HEK293 (cell line): ENCODE results near the gene RNF212.
A peak's percentile ranks its signal among the peaks of the same experiment; 100 is the strongest.

ENCODE experiments used
- CTCF ChIA-PET: fragments of 350-600 bp; formaldehyde crosslinking; extraction: SDS; loops from one replicate; lab custom pipeline; 2021; ENCODE audit warnings: antibody characterized with exemption; lab: Yijun Ruan, JAX
- POLR2A ChIA-PET: fragments of 300-600 bp; formaldehyde crosslinking; extraction: SDS; loops from one replicate; lab custom pipeline; 2020; ENCODE audit warnings: antibody characterized with exemption, inconsistent platforms; lab: Yijun Ruan, JAX
- H3K27ac ChIP-seq: fragments of 200-500 bp; sonication (Bioruptor generic); 2 replicates; pipeline ENCODE4 v1.5.1; 2014; ENCODE audit warnings: low read depth, low read length, control low read depth, inconsistent platforms; ENCODE audit errors: extremely low read depth
- H3K36me3 ChIP-seq, 2 experiments: fragments of 200-500 bp in 1 of 2; sonication (Bioruptor generic) in 1 of 2; 1 replicate in 1 of 2; 2 replicates in 1 of 2; pipeline ENCODE4 v1.5.1; 2014 to 2017; ENCODE audit warnings: inconsistent platforms in 2 of 2, low read length in 2 of 2; ENCODE audit not compliant: control insufficient read depth in 2 of 2, insufficient read depth in 1 of 2
- H3K4me1 ChIP-seq: fragments of 200-500 bp; sonication (Bioruptor generic); 2 replicates; pipeline ENCODE4 v1.5.1; 2014; ENCODE audit warnings: mild to moderate bottlenecking, low read length, inconsistent platforms; ENCODE audit not compliant: control insufficient read depth, insufficient read depth
- H3K4me3 ChIP-seq: 2 replicates; pipeline ENCODE4 v1.5.1; 2011; ENCODE audit warnings: low read depth, mild to moderate bottlenecking, control low read depth, low read length, moderate library complexity
- H3K9me3 ChIP-seq: fragments of 200-500 bp; sonication (Bioruptor generic); 2 replicates; pipeline ENCODE4 v1.5.1; 2014; ENCODE audit warnings: low read depth, low read length, inconsistent platforms; ENCODE audit not compliant: control insufficient read depth, insufficient read depth
- CTCF ChIP-seq: fragments of 450-650 bp; formaldehyde crosslinking; IDR thresholded peaks from 2 replicates; pipeline ENCODE4 v1.5.1; 2016; ENCODE audit warnings: missing biosample characterization, missing genetic modification characterization
- ELK4 ChIP-seq: IDR thresholded peaks from 2 replicates; pipeline ENCODE4 v1.6.1; 2011; ENCODE audit warnings: mild to moderate bottlenecking, low read depth, low read length, borderline replicate concordance
- GLIS2 ChIP-seq: fragments of 450-650 bp; formaldehyde crosslinking; IDR thresholded peaks from 2 replicates; pipeline ENCODE4 v1.5.1; 2016; ENCODE audit warnings: missing biosample characterization, missing genetic modification characterization
- HIC1 ChIP-seq: fragments of 450-650 bp; formaldehyde crosslinking; IDR thresholded peaks from 2 replicates; pipeline ENCODE4 v1.5.1; 2016; ENCODE audit warnings: missing biosample characterization, missing genetic modification characterization
- KLF16 ChIP-seq: fragments of 450-650 bp; formaldehyde crosslinking; IDR thresholded peaks from 2 replicates; pipeline ENCODE4 v1.5.1; 2017; ENCODE audit warnings: missing biosample characterization, missing genetic modification characterization
- MZF1 ChIP-seq: fragments of 450-650 bp; formaldehyde crosslinking; IDR thresholded peaks from 2 replicates; pipeline ENCODE4 v1.5.1; 2017; ENCODE audit warnings: missing biosample characterization, missing genetic modification characterization, borderline replicate concordance
- PRDM4 ChIP-seq: fragments of 450-650 bp; formaldehyde crosslinking; IDR thresholded peaks from 2 replicates; pipeline ENCODE4 v1.5.1; 2017; ENCODE audit warnings: missing biosample characterization, missing genetic modification characterization
- SALL2 ChIP-seq: fragments of 450-650 bp; formaldehyde crosslinking; IDR thresholded peaks from 2 replicates; pipeline ENCODE4 v1.5.0; 2017; ENCODE audit warnings: missing biosample characterization, mild to moderate bottlenecking, missing genetic modification characterization, borderline replicate concordance
- SETDB1 ChIP-seq: IDR thresholded peaks from one replicate; pipeline ENCODE4 v1.6.1; 2017; ENCODE audit warnings: mild to moderate bottlenecking, low read length, moderate library complexity, mixed read lengths; ENCODE audit not compliant: insufficient read length
- ZBTB1 ChIP-seq: fragments of 450-650 bp; formaldehyde crosslinking; IDR thresholded peaks from 2 replicates; pipeline ENCODE4 v1.5.1; 2016; ENCODE audit warnings: missing biosample characterization, missing genetic modification characterization
- ZBTB20 ChIP-seq: fragments of 450-650 bp; formaldehyde crosslinking; IDR thresholded peaks from 2 replicates; pipeline ENCODE4 v1.5.1; 2016; ENCODE audit warnings: missing biosample characterization, missing genetic modification characterization
- ZFP3 ChIP-seq: fragments of 450-650 bp; formaldehyde crosslinking; IDR thresholded peaks from 2 replicates; pipeline ENCODE4 v1.5.1; 2016; ENCODE audit warnings: low read depth, missing biosample characterization, missing genetic modification characterization
- ZNF221 ChIP-seq: fragments of 450-650 bp; formaldehyde crosslinking; IDR thresholded peaks from 2 replicates; pipeline ENCODE4 v1.5.1; 2017; ENCODE audit warnings: missing biosample characterization, missing genetic modification characterization, borderline replicate concordance
- ZNF239 ChIP-seq: fragments of 450-650 bp; formaldehyde crosslinking; IDR thresholded peaks from 2 replicates; pipeline ENCODE4 v1.5.1; 2016; ENCODE audit warnings: missing biosample characterization, missing genetic modification characterization
- ZNF311 ChIP-seq: fragments of 450-650 bp; formaldehyde crosslinking; IDR thresholded peaks from 2 replicates; pipeline ENCODE4 v1.5.1; 2017; ENCODE audit warnings: missing biosample characterization, missing genetic modification characterization, borderline replicate concordance
- ZNF416 ChIP-seq: fragments of 450-650 bp; formaldehyde crosslinking; IDR thresholded peaks from 2 replicates; pipeline ENCODE4 v1.5.1; 2016; ENCODE audit warnings: missing biosample characterization, missing genetic modification characterization
- ZNF544 ChIP-seq: fragments of 450-650 bp; formaldehyde crosslinking; IDR thresholded peaks from 2 replicates; pipeline ENCODE4 v1.5.0; 2017; ENCODE audit warnings: missing biosample characterization, missing genetic modification characterization
- ZNF639 ChIP-seq: fragments of 450-650 bp; formaldehyde crosslinking; IDR thresholded peaks from 2 replicates; pipeline ENCODE4 v1.5.1; 2016; ENCODE audit warnings: missing biosample characterization, missing genetic modification characterization
- ZNF664 ChIP-seq: fragments of 450-650 bp; formaldehyde crosslinking; IDR thresholded peaks from 2 replicates; pipeline ENCODE4 v1.5.1; 2016; ENCODE audit warnings: missing biosample characterization, missing genetic modification characterization
- ZNF76 ChIP-seq: fragments of 450-650 bp; formaldehyde crosslinking; IDR thresholded peaks from 2 replicates; pipeline ENCODE4; 2016; ENCODE audit warnings: low read depth, missing biosample characterization, missing genetic modification characterization, borderline replicate concordance
- ZNF791 ChIP-seq: fragments of 450-650 bp; formaldehyde crosslinking; IDR thresholded peaks from 2 replicates; pipeline ENCODE4 v1.5.1; 2016; ENCODE audit warnings: missing biosample characterization, missing genetic modification characterization
- ZNF792 ChIP-seq: fragments of 450-650 bp; formaldehyde crosslinking; IDR thresholded peaks from 2 replicates; pipeline ENCODE4 v1.5.1; 2016; ENCODE audit warnings: missing biosample characterization, missing genetic modification characterization
- ZSCAN16 ChIP-seq: fragments of 450-650 bp; formaldehyde crosslinking; IDR thresholded peaks from 2 replicates; pipeline ENCODE4 v1.5.1; 2016; ENCODE audit warnings: missing biosample characterization, missing genetic modification characterization

RNF212 gene

GRCh38 chr4:1039493-1040343 is 73.6 kb downstream of the RNF212 start:
- POLR2A ChIA-PET = no interaction called here
- H3K27ac ChIP-seq = no peak overlapping the region
- CTCF ChIA-PET = no interaction called here
- no peak overlapping the region for H3K4me3 ChIP-seq
- H3K4me1 ChIP-seq = no peaks in the 10 kb centered on the region; the same call in 1 of the 2 replicates
- no peak for TF ChIP-seq ZNF664
- TF ChIP-seq KLF16 = no peak
- TF ChIP-seq SETDB1 = no peak
- no peak for TF ChIP-seq ELK4
- peak; percentile 42; the same call in 1 of the 2 replicates for TF ChIP-seq GLIS2 (tag by site-specific recombination)
- no peak for TF ChIP-seq ZFP3 (tag by site-specific recombination)
- no peak for TF ChIP-seq PRDM4 (tag by site-specific recombination)
- no peak for TF ChIP-seq ZNF639
- TF ChIP-seq, all 188 proteins: peak for 1
- Histone ChIP-seq H3K9me3 (no peaks in the 10 kb centered on the region), H3K36me3 (no peaks in the 10 kb centered on the region)

GRCh38 chr4:1038948-1039492 is 74.3 kb downstream of the RNF212 start:
- H3K27ac ChIP-seq = no peak overlapping the region
- ChIA-PET POLR2A (no interaction called here), CTCF (no interaction called here)
- no peaks in the 10 kb centered on the region; the same call in 1 of the 2 replicates for H3K4me1 ChIP-seq
- no peaks in the 10 kb centered on the region for H3K9me3 ChIP-seq
- H3K4me3 ChIP-seq = no peak overlapping the region
- H3K36me3 ChIP-seq = no peaks in the 10 kb centered on the region
- TF ChIP-seq ZNF76 = no peak
- no peak for TF ChIP-seq MZF1
- TF ChIP-seq SALL2 = no peak
- TF ChIP-seq CTCF = no peak
- no peak for TF ChIP-seq ZNF791 (tag by site-specific recombination)
- no peak for TF ChIP-seq ZNF239 (tag by site-specific recombination)
- no peak for TF ChIP-seq HIC1 (tag by site-specific recombination)
- TF ChIP-seq ELK4 = no peak
- no peak for TF ChIP-seq ZNF544
- no peak for TF ChIP-seq ZBTB1
- TF ChIP-seq ZBTB20 (tag by site-specific recombination) = no peak
- no peak for TF ChIP-seq ZNF792 (tag by site-specific recombination)
- TF ChIP-seq SETDB1 = no peak
- TF ChIP-seq ZNF311 (tag by site-specific recombination) = no peak
- TF ChIP-seq ZSCAN16 = no peak
- no peak for TF ChIP-seq ZNF221
- no peak for TF ChIP-seq ZNF416 (tag by site-specific recombination)
